ENCODE measurements around the gene GRK3.

The GRK3 gene

DNA sequence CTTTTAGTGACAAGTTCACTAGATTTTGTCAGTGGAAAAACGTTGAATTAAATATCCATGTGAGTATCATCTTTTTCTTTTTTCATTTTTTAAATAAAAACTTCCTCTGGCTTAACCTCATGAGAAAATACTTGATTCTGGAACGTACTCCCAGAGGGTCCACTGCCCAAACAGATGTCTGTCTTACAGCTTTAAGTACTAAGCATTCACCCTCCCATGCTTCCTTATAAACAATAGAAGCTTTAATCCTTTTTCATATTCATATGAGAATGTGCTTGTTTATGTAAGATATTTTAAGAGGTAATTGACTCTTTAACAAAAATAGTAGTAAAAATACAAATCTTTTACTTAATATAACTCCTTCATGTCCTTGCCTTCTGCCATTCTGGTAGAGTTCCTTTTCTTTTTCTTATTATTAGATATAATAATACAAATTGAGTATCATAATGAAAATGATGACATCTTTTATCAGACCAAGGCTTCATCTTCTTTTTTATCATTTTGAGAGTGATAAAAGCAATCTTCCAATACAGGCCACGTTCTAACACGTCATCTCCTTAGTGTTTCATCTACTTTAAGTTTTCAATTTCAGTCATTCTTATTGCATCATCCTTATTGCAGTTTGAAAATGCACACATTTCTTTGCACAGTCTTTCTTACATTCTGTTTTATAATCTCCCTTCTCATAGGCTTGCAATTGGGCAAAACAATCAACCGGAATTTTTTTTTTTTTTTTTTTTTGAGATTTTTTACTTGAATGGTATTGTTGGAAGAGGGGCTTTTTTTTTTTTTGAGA, 108.0 kb downstream of the GRK3 start:
- ATAC-seq (peak; percentile 88), DNase-seq (no peak)
- Mint-ChIP-seq H3K27ac (peak overlapping the region; percentile 91 to 97), H3K27me3 (no peaks in the 10 kb centered on the region), H3K4me1 (peaks cover 9% of the 10 kb centered on the region), H3K4me3 (peak overlapping the region; percentile 5 to 14), H3K9me3 (no peaks in the 10 kb centered on the region)

DNA sequence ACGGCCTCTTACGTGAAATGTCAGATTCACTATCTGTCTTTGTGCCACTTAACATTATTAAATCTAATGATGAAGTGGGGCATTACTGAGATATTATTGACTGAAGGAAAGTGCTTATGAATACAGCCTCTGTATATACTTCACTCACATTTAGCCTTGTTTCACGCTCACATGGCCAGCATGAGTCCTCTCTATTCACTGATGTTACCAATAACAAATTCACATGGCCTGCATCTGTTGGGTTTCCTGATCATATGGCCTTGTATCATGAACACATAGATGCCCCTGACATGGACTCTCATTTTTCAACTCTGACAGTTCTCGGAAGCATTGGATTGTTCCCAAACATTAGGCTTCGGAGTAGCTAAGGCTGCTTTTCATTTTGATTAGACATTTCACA, 109.2 kb downstream of the GRK3 start:
- ATAC-seq (no peak), DNase-seq (no peak)
- H3K27me3 Mint-ChIP-seq: no peaks in the 10 kb centered on the region
- H3K27ac Mint-ChIP-seq: peak overlapping the region; percentile 91 to 97
- no peak overlapping the region for H3K4me3 Mint-ChIP-seq
- H3K9me3 Mint-ChIP-seq: no peaks in the 10 kb centered on the region
- peaks cover 9% of the 10 kb centered on the region for H3K4me1 Mint-ChIP-seq

DNA sequence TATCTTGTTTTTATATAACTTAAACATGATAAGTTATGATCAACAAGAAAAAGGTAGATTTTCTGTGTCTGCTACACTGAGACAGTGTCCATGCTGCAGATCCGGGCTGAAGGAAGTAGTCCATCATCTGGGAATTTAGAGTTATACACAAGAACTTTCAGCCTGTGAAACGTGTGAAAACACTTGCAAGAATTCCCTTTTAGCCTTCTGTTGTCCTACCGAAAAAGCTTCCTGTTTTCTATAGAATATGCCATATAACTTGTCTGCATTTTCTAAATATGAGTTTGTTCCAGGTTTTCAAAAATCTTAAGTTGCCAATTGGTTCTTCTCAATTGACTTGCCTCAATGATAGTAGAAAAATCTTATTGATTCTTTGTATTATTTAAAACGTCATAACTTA, 113.2 kb downstream of the GRK3 start:
- ATAC-seq: no peak
- DNase-seq: no peak
- H3K4me1 Mint-ChIP-seq: peaks cover 7% of the 10 kb centered on the region
- H3K4me3 Mint-ChIP-seq: no peak overlapping the region
- no peak overlapping the region for H3K27ac Mint-ChIP-seq
- H3K27me3 Mint-ChIP-seq: no peaks in the 10 kb centered on the region
- H3K9me3 Mint-ChIP-seq: no peaks in the 10 kb centered on the region

DNA sequence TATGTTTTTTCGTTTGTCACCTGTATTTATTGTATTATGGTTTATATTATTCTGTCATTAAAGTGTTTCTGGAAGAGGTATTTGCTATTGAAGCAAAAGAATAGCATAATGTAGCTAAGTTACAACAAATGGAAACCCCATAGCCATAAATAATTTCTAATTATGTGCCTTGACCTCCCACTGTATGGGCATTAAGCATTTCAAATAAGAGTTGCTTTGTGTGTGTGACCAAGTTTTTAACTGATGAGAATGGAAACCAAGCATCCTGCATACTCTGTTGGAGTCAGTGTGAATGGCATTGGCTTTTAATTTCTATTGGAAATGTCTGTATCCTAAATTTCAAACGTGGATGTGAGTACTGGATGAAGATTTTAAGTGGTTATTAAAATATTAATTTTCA, 115.6 kb downstream of the GRK3 start:
- H3K4me3 Mint-ChIP-seq: no peak overlapping the region
- ATAC-seq (no peak), DNase-seq (no peak)
- H3K27ac Mint-ChIP-seq: peak overlapping the region; percentile 37 to 57
- no peaks in the 10 kb centered on the region for H3K27me3 Mint-ChIP-seq
- no peaks in the 10 kb centered on the region for H3K4me1 Mint-ChIP-seq
- H3K9me3 Mint-ChIP-seq: no peaks in the 10 kb centered on the region

DNA sequence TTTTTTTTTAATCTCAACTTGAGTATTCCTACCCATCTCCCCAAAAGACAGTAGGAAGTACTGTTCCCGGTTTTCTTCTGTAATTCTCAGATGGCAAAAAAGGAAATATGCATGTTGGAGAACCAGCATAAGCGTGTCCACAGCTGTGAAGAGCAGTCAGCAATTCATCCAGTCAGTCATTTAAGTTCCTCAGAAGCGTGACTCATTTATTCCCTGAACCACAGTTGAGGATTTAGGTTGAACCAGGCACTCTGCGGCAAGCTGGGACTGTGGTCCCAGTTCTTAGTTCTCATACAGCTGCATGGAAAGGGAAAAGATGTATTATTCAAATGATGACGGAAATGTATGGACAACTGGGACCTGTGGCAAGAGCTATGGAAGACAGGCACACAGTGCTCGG, 116.5 kb downstream of the GRK3 start:
- Mint-ChIP-seq H3K27me3 (no peaks in the 10 kb centered on the region), H3K4me3 (no peak overlapping the region), H3K4me1 (no peaks in the 10 kb centered on the region), H3K9me3 (no peaks in the 10 kb centered on the region), H3K27ac (no peak overlapping the region)
- no peak for ATAC-seq
- no peak for DNase-seq

GRCh38 chr22:25682109-25682508, 117.6 kb downstream of the GRK3 start:
- DNase-seq: no peak
- ATAC-seq: no peak
- no peak overlapping the region for H3K27ac Mint-ChIP-seq
- H3K4me1 Mint-ChIP-seq: no peaks in the 10 kb centered on the region
- H3K27me3 Mint-ChIP-seq: no peaks in the 10 kb centered on the region
- H3K4me3 Mint-ChIP-seq: no peak overlapping the region
- no peaks in the 10 kb centered on the region for H3K9me3 Mint-ChIP-seq

GRCh38 chr22:25688627-25689026, 124.2 kb downstream of the GRK3 start:
- Mint-ChIP-seq H3K4me3 (no peak overlapping the region), H3K27ac (no peak overlapping the region), H3K9me3 (no peaks in the 10 kb centered on the region), H3K4me1 (no peaks in the 10 kb centered on the region), H3K27me3 (no peaks in the 10 kb centered on the region)
- ATAC-seq (no peak), DNase-seq (no peak)

GRCh38 chr22:25689631-25690030, 125.2 kb downstream of the GRK3 start:
- H3K4me1 Mint-ChIP-seq: no peaks in the 10 kb centered on the region
- H3K27me3 Mint-ChIP-seq: no peaks in the 10 kb centered on the region
- H3K4me3 Mint-ChIP-seq: no peak overlapping the region
- no peaks in the 10 kb centered on the region for H3K9me3 Mint-ChIP-seq
- ATAC-seq: no peak
- DNase-seq: no peak
- H3K27ac Mint-ChIP-seq: no peak overlapping the region

GRCh38 chr22:25690798-25691197, 126.3 kb downstream of the GRK3 start:
- ATAC-seq: no peak
- Mint-ChIP-seq H3K27ac (no peak overlapping the region), H3K4me1 (no peaks in the 10 kb centered on the region), H3K9me3 (no peaks in the 10 kb centered on the region), H3K27me3 (no peaks in the 10 kb centered on the region), H3K4me3 (no peak overlapping the region)
- DNase-seq: no peak

- Mint-ChIP-seq H3K4me1 (no peaks in the 10 kb centered on the region), H3K9me3 (no peaks in the 10 kb centered on the region), H3K27ac (no peak overlapping the region), H3K4me3 (no peak overlapping the region), H3K27me3 (no peaks in the 10 kb centered on the region)
- DNase-seq (no peak), ATAC-seq (no peak)
These were observed 128.2 kb downstream of the GRK3 start for GRCh38 chr22:25692397-25693267.

GRCh38 chr22:25693268-25693565, 128.7 kb downstream of the GRK3 start:
- Mint-ChIP-seq H3K4me1 (peaks cover 2% of the 10 kb centered on the region), H3K9me3 (no peaks in the 10 kb centered on the region), H3K27me3 (no peaks in the 10 kb centered on the region), H3K4me3 (no peak overlapping the region), H3K27ac (no peak overlapping the region)
- ATAC-seq: no peak
- no peak for DNase-seq

DNA sequence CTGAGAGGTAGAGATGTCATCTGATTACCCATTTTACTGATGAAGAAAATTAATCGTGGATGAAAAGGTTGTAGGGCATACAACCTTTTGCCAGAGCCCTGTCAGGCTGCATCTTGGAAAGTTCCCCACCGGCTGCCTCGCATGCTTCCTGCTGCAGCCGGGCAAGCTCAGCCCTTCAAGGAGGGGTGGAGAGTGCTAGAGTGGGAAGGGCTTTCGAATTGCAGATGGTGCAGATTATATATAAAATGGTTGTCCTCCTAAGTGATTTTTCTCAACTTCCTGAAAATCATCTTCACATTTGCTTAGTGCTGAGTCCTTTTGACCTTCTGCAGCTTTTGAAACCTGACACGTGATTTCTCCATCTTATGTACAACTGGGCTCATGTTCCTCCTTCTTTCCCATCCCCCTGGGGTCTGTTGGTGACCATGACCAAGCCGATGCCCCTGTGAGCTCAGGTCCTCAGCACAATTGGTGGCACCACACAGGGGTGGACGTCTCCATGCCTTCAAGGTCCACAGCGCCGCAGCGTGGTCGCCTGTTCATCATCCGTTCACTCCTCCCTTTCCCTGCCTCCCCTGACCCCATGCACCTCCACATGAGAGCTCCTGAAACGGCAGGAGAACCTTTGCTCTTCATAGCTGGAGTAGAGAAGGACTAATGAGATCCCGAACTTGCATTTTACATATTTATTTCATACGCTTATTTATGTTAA, 129.9 kb downstream of the GRK3 start:
- no peaks in the 10 kb centered on the region for H3K9me3 Mint-ChIP-seq
- H3K27me3 Mint-ChIP-seq: no peaks in the 10 kb centered on the region
- DNase-seq: no peak
- peaks cover 7% of the 10 kb centered on the region for H3K4me1 Mint-ChIP-seq
- peak overlapping the region; percentile 22 to 27 for H3K27ac Mint-ChIP-seq
- ATAC-seq: no peak
- no peak overlapping the region for H3K4me3 Mint-ChIP-seq

DNA sequence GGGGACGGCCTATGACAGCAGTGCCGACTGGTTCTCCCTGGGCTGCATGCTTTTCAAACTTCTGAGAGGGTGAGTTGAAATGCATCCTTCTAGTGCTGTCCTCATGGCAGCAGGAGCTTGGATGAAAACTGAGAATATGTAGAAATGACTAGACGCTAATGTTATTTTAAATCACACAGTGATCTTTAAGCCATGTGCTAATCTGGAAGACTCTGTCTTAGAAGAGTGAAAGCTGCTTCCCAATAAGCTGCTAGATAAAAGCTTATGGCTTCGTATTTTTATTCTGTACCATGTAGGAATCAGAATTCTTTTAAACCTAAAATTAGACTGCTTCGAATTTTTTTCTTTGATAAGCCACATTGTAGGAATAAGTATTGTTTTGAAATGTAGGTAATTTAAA, 130.7 kb downstream of the GRK3 start:
- Mint-ChIP-seq H3K4me3 (no peak overlapping the region), H3K27me3 (no peaks in the 10 kb centered on the region), H3K27ac (no peak overlapping the region), H3K4me1 (peaks cover 7% of the 10 kb centered on the region), H3K9me3 (no peaks in the 10 kb centered on the region)
- ATAC-seq: no peak
- no peak for DNase-seq

GRCh38 chr22:25696763-25697162, 132.3 kb downstream of the GRK3 start:
- ATAC-seq (no peak), DNase-seq (no peak)
- Mint-ChIP-seq H3K4me1 (peaks cover 7% of the 10 kb centered on the region), H3K27ac (no peak overlapping the region), H3K4me3 (no peak overlapping the region), H3K9me3 (no peaks in the 10 kb centered on the region), H3K27me3 (no peaks in the 10 kb centered on the region)

- DNase-seq (no peak), ATAC-seq (no peak)
- Mint-ChIP-seq H3K4me3 (no peak overlapping the region), H3K27ac (peak overlapping the region in 1 of 2 donors; percentile 34), H3K27me3 (no peaks in the 10 kb centered on the region), H3K4me1 (peaks cover 7% of the 10 kb centered on the region), H3K9me3 (no peaks in the 10 kb centered on the region)
These were observed 132.7 kb downstream of the GRK3 start for GRCh38 chr22:25697181-25697664.

- no peak for DNase-seq
- no peaks in the 10 kb centered on the region for H3K9me3 Mint-ChIP-seq
- ATAC-seq: no peak
- H3K4me3 Mint-ChIP-seq: no peak overlapping the region
- H3K27me3 Mint-ChIP-seq: no peaks in the 10 kb centered on the region
- no peak overlapping the region for H3K27ac Mint-ChIP-seq
- peaks cover 13% of the 10 kb centered on the region for H3K4me1 Mint-ChIP-seq
These were observed 133.5 kb downstream of the GRK3 start for GRCh38 chr22:25697978-25698377.

Data from stimulated activated naive CD8-positive, alpha-beta T cell treated with anti-CD3 and anti-CD28 coated beads, Interleukin-15, amount 100 ng/mL, for 72 hours (primary cell).